Loucy (cell line): ENCODE measurements around the gene CDKN2C.
A peak's percentile ranks its signal among the peaks of the same experiment; 100 is the strongest.

Experiments
- H2AFZ ChIP-seq: fragments of 200-600 bp; sonication (generic); 2 replicates; pipeline ENCODE4 v1.6.0; 2016; ENCODE audit warnings: antibody characterized with exemption, mild to moderate bottlenecking, low read length, moderate library complexity
- H3F3A ChIP-seq: fragments of 200-600 bp; 2 replicates; pipeline ENCODE4 v1.6.0; 2016; ENCODE audit warnings: antibody characterized with exemption, low read depth, mild to moderate bottlenecking
- H3K27me3 ChIP-seq: fragments of 200-600 bp; sonication (generic); 2 replicates; pipeline ENCODE4 v1.6.1; 2014; ENCODE audit warnings: low read length, mild to moderate bottlenecking; ENCODE audit not compliant: insufficient read depth, poor library complexity, severe bottlenecking
- H3K36me3 ChIP-seq: fragments of 200-600 bp; sonication (generic); 2 replicates; pipeline ENCODE4 v1.6.1; 2016; ENCODE audit warnings: low read length; ENCODE audit not compliant: insufficient read depth
- H3K4me1 ChIP-seq: fragments of 200-600 bp; sonication (generic); 2 replicates; pipeline ENCODE4 v1.5.1; 2014; ENCODE audit warnings: low read length, mild to moderate bottlenecking; ENCODE audit not compliant: insufficient read depth, poor library complexity, severe bottlenecking
- H3K4me2 ChIP-seq: fragments of 200-600 bp; sonication (generic); 2 replicates; pipeline ENCODE4 v1.6.0; 2014; ENCODE audit warnings: antibody characterized with exemption, low read length, low read depth, mild to moderate bottlenecking; ENCODE audit not compliant: poor library complexity, severe bottlenecking
- H3K4me3 ChIP-seq: fragments of 200-600 bp; sonication (generic); 2 replicates; pipeline ENCODE4 v1.5.1; 2014; ENCODE audit warnings: low read length, mild to moderate bottlenecking, mixed read lengths; ENCODE audit not compliant: poor library complexity, severe bottlenecking
- H3K79me2 ChIP-seq: fragments of 200-600 bp; sonication (generic); 2 replicates; pipeline ENCODE4 v1.6.1; 2014; ENCODE audit warnings: low read length; ENCODE audit not compliant: insufficient read depth
- H3K9ac ChIP-seq: fragments of 200-600 bp; sonication (generic); 2 replicates; pipeline ENCODE4 v1.6.0; 2014; ENCODE audit warnings: mild to moderate bottlenecking, low read depth, low read length, moderate library complexity; ENCODE audit not compliant: poor library complexity, severe bottlenecking
- H3K9me2 ChIP-seq: fragments of 200-600 bp; sonication (generic); replicated peaks from 2 replicates; pipeline ENCODE4 v1.6.1; 2016; ENCODE audit warnings: low read depth, low read length, mixed read lengths
- H3K9me3 ChIP-seq: fragments of 200-600 bp; sonication (generic); 2 replicates; pipeline ENCODE4 v1.6.1; 2014; ENCODE audit warnings: mild to moderate bottlenecking, antibody characterized with exemption, low read length, low read depth; ENCODE audit not compliant: insufficient read depth
- H4K20me1 ChIP-seq: fragments of 200-600 bp; sonication (generic); 2 replicates; pipeline ENCODE4 v1.6.0; 2014; ENCODE audit warnings: antibody characterized with exemption, low read length, mild to moderate bottlenecking; ENCODE audit not compliant: insufficient read depth, poor library complexity, severe bottlenecking
- EZH2phosphoT487 ChIP-seq: fragments of 200-600 bp; IDR thresholded peaks from 2 replicates; pipeline ENCODE4 v1.6.1; 2018; ENCODE audit warnings: antibody characterized with exemption, mild to moderate bottlenecking, moderate library complexity, borderline replicate concordance
- TF ChIP-seq, protein P1 (sequence below): fragments of 200-600 bp; sonication (generic); conservative IDR thresholded peaks from 2 replicates; pipeline ENCODE4 v1.5.1; 2014; ENCODE audit warnings: mild to moderate bottlenecking, antibody characterized with exemption, low read length

The CDKN2C gene

DNA sequence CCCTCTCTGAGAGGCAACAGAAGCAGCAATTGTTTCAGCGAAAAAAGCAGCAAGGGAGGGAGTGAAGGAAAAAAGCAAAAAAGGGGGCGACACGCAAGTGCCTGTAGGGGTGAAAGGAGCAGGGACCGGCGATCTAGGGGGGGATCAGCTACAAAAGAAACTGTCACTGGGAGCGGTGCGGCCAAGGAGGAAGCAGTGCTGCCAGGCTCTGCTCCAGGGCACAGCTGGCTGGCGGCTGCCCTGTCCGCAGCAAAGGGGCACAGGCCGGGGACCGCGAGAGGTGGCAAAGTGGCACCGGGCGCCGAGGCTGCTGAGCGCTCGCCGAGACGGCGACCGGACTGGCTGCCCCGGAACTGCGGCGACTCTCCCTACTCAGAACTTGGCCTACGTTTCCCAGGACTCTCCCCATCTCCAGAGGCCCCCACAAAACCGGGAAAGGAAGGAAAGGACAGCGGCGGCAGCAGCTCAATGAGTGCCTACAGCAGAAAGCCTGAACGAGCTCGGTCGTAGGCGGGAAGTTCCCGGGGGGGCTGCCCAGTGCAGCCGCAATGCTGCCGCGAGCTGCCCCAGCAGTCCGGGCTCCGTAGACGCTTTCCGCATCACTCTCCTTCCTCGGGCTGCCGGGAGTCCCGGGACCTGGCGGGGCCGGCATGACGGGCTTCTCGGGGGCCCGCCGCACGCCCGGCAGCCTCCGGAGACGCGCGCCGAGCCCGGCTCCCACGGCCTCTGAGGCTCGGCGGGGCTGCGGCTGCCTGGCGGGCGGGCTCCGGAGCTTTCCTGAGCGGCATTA, 1.0 kb upstream of the CDKN2C start:
- peak overlapping the region; percentile 85 for H3K4me3 ChIP-seq
- peaks cover 16% of the 10 kb centered on the region for H3K4me1 ChIP-seq
- no peaks in the 10 kb centered on the region for H3K9me2 ChIP-seq
- H3K9ac ChIP-seq = peak overlapping the region; percentile 96
- H3K36me3 ChIP-seq = peaks cover 29% of the 10 kb centered on the region
- H3K4me2 ChIP-seq = peak overlapping the region; percentile 89
- H3F3A ChIP-seq = no peaks in the 10 kb centered on the region
- no peaks in the 10 kb centered on the region for H3K9me3 ChIP-seq
- H2AFZ ChIP-seq = 0 out of 2 replicates have a peak overlapping the region, but pooled peaks have one; percentile 26
- no peak for TF ChIP-seq EZH2phosphoT487
- TF ChIP-seq, protein P1, sequence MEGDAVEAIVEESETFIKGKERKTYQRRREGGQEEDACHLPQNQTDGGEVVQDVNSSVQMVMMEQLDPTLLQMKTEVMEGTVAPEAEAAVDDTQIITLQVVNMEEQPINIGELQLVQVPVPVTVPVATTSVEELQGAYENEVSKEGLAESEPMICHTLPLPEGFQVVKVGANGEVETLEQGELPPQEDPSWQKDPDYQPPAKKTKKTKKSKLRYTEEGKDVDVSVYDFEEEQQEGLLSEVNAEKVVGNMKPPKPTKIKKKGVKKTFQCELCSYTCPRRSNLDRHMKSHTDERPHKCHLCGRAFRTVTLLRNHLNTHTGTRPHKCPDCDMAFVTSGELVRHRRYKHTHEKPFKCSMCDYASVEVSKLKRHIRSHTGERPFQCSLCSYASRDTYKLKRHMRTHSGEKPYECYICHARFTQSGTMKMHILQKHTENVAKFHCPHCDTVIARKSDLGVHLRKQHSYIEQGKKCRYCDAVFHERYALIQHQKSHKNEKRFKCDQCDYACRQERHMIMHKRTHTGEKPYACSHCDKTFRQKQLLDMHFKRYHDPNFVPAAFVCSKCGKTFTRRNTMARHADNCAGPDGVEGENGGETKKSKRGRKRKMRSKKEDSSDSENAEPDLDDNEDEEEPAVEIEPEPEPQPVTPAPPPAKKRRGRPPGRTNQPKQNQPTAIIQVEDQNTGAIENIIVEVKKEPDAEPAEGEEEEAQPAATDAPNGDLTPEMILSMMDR = no peak
- peaks cover 97% of the 10 kb centered on the region for H3K79me2 ChIP-seq
- H3K27me3 ChIP-seq = peaks cover 13% of the 10 kb centered on the region
- peaks cover 50% of the 10 kb centered on the region for H4K20me1 ChIP-seq

DNA sequence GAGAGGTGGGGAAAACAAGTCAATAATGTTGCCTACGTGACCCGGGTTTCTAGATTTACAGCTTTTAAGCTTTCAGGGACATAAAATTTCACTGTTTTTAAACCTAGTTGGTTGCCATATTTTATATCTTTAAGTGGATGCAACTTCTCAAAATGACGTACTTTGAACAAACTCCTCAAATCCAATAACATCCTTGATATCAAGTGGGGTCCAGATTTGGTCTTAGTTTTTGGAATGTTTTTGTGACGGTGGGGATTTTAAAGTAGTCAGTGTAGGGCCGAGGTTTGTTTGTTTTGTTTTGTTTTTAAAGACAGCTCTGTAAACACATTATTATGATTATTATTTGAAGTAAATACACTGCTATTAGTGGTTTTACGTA, 453 bp downstream of the CDKN2C start:
- TF ChIP-seq EZH2phosphoT487 = no peak
- TF ChIP-seq, protein P1 = no peak
- Histone ChIP-seq H3K4me1 (peaks cover 29% of the 10 kb centered on the region), H3K9me2 (no peaks in the 10 kb centered on the region), H3K4me2 (peak overlapping the region; percentile 89), H3F3A (peaks cover 2% of the 10 kb centered on the region; the same call in 1 of the 2 replicates), H3K4me3 (peak overlapping the region; percentile 85), H3K27me3 (peaks cover 13% of the 10 kb centered on the region), H3K9ac (peak overlapping the region; percentile 96), H3K36me3 (peaks cover 41% of the 10 kb centered on the region), H2AFZ (no peak overlapping the region), H3K79me2 (peaks cover 98% of the 10 kb centered on the region), H3K9me3 (no peaks in the 10 kb centered on the region), H4K20me1 (peaks cover 60% of the 10 kb centered on the region)

DNA sequence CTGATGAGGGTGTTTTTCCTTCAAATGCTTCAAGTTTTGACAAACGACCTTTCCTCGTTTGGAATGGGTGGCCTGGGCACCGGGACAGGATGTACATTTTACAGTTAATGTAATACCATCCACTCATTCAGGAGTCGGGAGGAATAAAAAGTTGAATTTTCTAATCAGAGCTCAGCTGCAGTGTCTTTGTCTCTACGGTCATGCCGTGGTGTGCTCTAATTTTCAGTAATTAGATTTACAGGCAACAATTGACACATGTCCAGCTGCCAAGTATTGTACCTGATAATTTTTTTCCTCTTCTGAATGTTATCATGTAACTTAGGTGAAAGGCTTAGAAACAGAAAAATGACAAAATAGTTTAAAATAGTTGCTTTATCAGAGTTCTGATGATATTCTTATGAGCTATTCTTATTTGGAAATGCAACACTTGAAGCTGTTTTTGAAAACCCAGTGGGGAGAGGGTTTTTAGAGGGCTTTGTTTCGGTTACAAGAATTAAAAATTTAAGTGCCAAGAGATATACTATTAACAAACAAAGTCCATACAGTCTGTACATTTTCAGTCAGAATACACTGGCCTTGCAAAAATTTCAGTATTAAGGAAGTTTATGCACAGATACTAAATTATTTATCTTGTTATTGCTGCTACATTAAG, 1.0 kb downstream of the CDKN2C start:
- peak overlapping the region; percentile 96 for H3K9ac ChIP-seq

More for the DNA sequence above, 1.0 kb downstream of the CDKN2C start:
- TF ChIP-seq EZH2phosphoT487 = no peak
- TF ChIP-seq, protein P1 = no peak
- Histone ChIP-seq H3K27me3 (peaks cover 13% of the 10 kb centered on the region), H3K4me3 (peak overlapping the region; percentile 85), H3K36me3 (peaks cover 41% of the 10 kb centered on the region), H2AFZ (no peak overlapping the region), H3K79me2 (peaks cover 98% of the 10 kb centered on the region), H3K4me1 (peaks cover 34% of the 10 kb centered on the region), H3K9me3 (no peaks in the 10 kb centered on the region), H3K4me2 (peak overlapping the region; percentile 89), H4K20me1 (peaks cover 60% of the 10 kb centered on the region), H3K9me2 (no peaks in the 10 kb centered on the region), H3F3A (peaks cover 7% of the 10 kb centered on the region)
